Right lobe of liver (tissue), 4 donors: ENCODE measurements around the gene SEMA6C.

Source experiments
- CTCF ChIP-seq, 4 donors: fragments of 200-600 bp in 3 of 4; fragments of 450-650 bp in 1 of 4; IDR thresholded peaks; one replicate each; pipeline versions ENCODE4 v1.5.1 to v1.8.0; 2016 to 2022; ENCODE audit warnings: antibody characterized with exemption in 4 of 4, mild to moderate bottlenecking in 2 of 4
- POLR2A ChIP-seq: fragments of 450-650 bp; IDR thresholded peaks from one replicate; pipeline ENCODE4 v1.6.1; 2017; ENCODE audit warnings: antibody characterized with exemption, mild to moderate bottlenecking
- donor health status: DM: no; HTN: no; CAD: no.
- donor health status: DM: no; HTN: no; CAD: no.
- donor health status: DM: no; HTN: yes; CAD: no.

GRCh38 chr1:151158751-151159251 lies 12.4 kb upstream of the SEMA6C start:
- TF ChIP-seq POLR2A (no peak), CTCF (IDR thresholded peaks at IDR 0.05) (no peak)
